HepG2 (cell line): ENCODE measurements around the gene ZNF528. TPM values are rescaled to one million over a fixed set of nuclear protein-coding genes. Genes with fewer than 3 reads are reported as not detected.

Source experiments
- ATAC-seq: fragments of 200-7000 bp; cut with Tn5 transposase; 3 replicates; pipeline ENCODE4 v1.9.1; 2020; ENCODE audit warnings: mild to moderate bottlenecking, moderate library complexity
- Bru-seq: library from RNA; stranded (reverse); fragments of 400-500 nt; gene quantifications from one replicate; lab custom pipeline; 2021; lab: Mats Ljungman, UMichigan
- BruChase-seq, 2 experiments: library from RNA; stranded (reverse); fragments of 400-500 nt; gene quantifications; one replicate each; lab custom pipeline; 2021; lab: Mats Ljungman, UMichigan
- BruUV-seq: library from RNA; stranded (reverse); fragments of 400-500 nt; replicated peaks from 2 replicates; lab custom pipeline; 2021; lab: Mats Ljungman, UMichigan
- CTCF ChIA-PET: fragments of 300-600 bp; formaldehyde crosslinking; extraction: SDS; loops from one replicate; lab custom pipeline; 2021; ENCODE audit warnings: low total read pairs, inconsistent platforms, low intra/inter-chr PET ratio; lab: Yijun Ruan, JAX
- POLR2A ChIA-PET: fragments of 350-600 bp; sonication (Branson Sonifier 250); formaldehyde crosslinking; loops from one replicate; lab custom pipeline; 2020; ENCODE audit warnings: antibody characterized with exemption, inconsistent platforms; lab: Yijun Ruan, JAX
- DNase-seq: peaks from one replicate; pipeline ENCODE4 v3.0.0-alpha.2; 2015; ENCODE audit warnings: low spot score
- FAIRE-seq: peaks from 3 replicates; lab custom pipeline; 2011; peaks lifted over from hg19 to GRCh38; lab: Jason Lieb, UNC
- H2AFZ ChIP-seq: one replicate; pipeline ENCODE4 v1.6.1; 2011; ENCODE audit warnings: low read length, inconsistent platforms
- H3K27ac ChIP-seq: fragments of 300-600 bp; 3 replicates; pipeline ENCODE4 v1.8.0; 2011; ENCODE audit warnings: mixed run types, mild to moderate bottlenecking, mixed read lengths, low read length, inconsistent platforms; ENCODE audit not compliant: insufficient read depth; ENCODE audit errors: extremely low read length
- H3K27me3 ChIP-seq, 2 experiments: fragments of 200-600 bp in 1 of 2; 2 replicates in 1 of 2; 3 replicates in 1 of 2; pipeline versions ENCODE4 v1.6.0 to v1.8.0; 2011; ENCODE audit warnings: low read length in 2 of 2, mild to moderate bottlenecking in 2 of 2, moderate library complexity in 2 of 2, inconsistent platforms in 1 of 2; ENCODE audit not compliant: insufficient read depth in 2 of 2, control insufficient read depth in 1 of 2
- H3K36me3 ChIP-seq, 2 experiments: fragments of 200-600 bp in 1 of 2; replicated peaks in 1 of 2; 2 replicates in 1 of 2; 3 replicates in 1 of 2; pipeline versions ENCODE4 v1.5.1 to v1.8.0; 2011; ENCODE audit warnings: low read length in 2 of 2, inconsistent platforms in 1 of 2; ENCODE audit not compliant: insufficient read depth in 2 of 2, control insufficient read depth in 1 of 2
- H3K4me1 ChIP-seq: 2 replicates; pipeline ENCODE4 v1.5.1; 2012; ENCODE audit warnings: low read length, inconsistent platforms; ENCODE audit not compliant: insufficient read depth
- H3K4me2 ChIP-seq: 2 replicates; pipeline ENCODE4 v1.6.0; 2011; ENCODE audit warnings: low read depth, low read length, inconsistent platforms
- H3K4me3 ChIP-seq, 3 experiments: fragments of 200-600 bp in 1 of 3; sonication (generic), shearing (Covaris generic) in 1 of 3; replicated peaks in 1 of 3; 2 replicates each; pipeline ENCODE4 v1.5.1; 2011 to 2016; ENCODE audit warnings: low read length in 3 of 3, inconsistent platforms in 2 of 3, low read depth in 2 of 3, mild to moderate bottlenecking in 2 of 3, control low read depth in 1 of 3, mixed read lengths in 1 of 3; ENCODE audit not compliant: insufficient read depth in 1 of 3
- H3K79me2 ChIP-seq: one replicate; pipeline ENCODE4 v1.6.1; 2011; ENCODE audit warnings: low read length, inconsistent platforms; ENCODE audit not compliant: insufficient read depth
- H3K9ac ChIP-seq: 2 replicates; pipeline ENCODE4 v1.6.0; 2011; ENCODE audit warnings: mild to moderate bottlenecking, low read depth, low read length, inconsistent platforms; ENCODE audit not compliant: insufficient read depth
- H3K9me3 ChIP-seq: 2 replicates; pipeline ENCODE4 v1.5.1; 2012; ENCODE audit warnings: mild to moderate bottlenecking, low read length
- H4K20me1 ChIP-seq: 2 replicates; pipeline ENCODE4 v1.6.0; 2011; ENCODE audit warnings: inconsistent platforms, mild to moderate bottlenecking, low read length, moderate library complexity; ENCODE audit not compliant: insufficient read depth
- ELF4 ChIP-seq: sonication (generic); formaldehyde crosslinking; IDR thresholded peaks from 2 replicates; pipeline ENCODE4 v1.5.0; 2020; ENCODE audit warnings: missing genetic modification reagents, mild to moderate bottlenecking, moderate library complexity, borderline replicate concordance
- GATAD1 ChIP-seq: IDR thresholded peaks from 2 replicates; pipeline ENCODE4 v1.6.1; 2016; ENCODE audit warnings: missing genetic modification reagents, missing compliant biosample characterization
- ISX ChIP-seq: sonication (generic); formaldehyde crosslinking; conservative IDR thresholded peaks from 2 replicates; pipeline ENCODE4 v1.5.0; 2020; ENCODE audit warnings: missing genetic modification reagents
- MAFK ChIP-seq, 2 experiments: IDR thresholded peaks in 1 of 2; conservative IDR thresholded peaks in 1 of 2; 2 replicates each; pipeline ENCODE4 v1.6.1; 2011; ENCODE audit warnings: improper control_type of control experiment in 2 of 2, low read length in 2 of 2
- MED1 ChIP-seq: sonication (generic); formaldehyde crosslinking; IDR thresholded peaks from 2 replicates; pipeline ENCODE4 v1.4.0; 2020; ENCODE audit warnings: missing genetic modification reagents
- MXD4 ChIP-seq: IDR thresholded peaks from 2 replicates; pipeline ENCODE4 v1.6.1; 2016; ENCODE audit warnings: mild to moderate bottlenecking, missing biosample characterization, missing genetic modification reagents
- ZNF337 ChIP-seq: sonication (generic); formaldehyde crosslinking; IDR thresholded peaks from 2 replicates; pipeline ENCODE4 v1.5.1; 2020; ENCODE audit warnings: missing genetic modification reagents, low read depth, mild to moderate bottlenecking, borderline replicate concordance
- ZNF343 ChIP-seq: sonication (generic); formaldehyde crosslinking; IDR thresholded peaks from 2 replicates; pipeline ENCODE4 v1.4.0; 2020; ENCODE audit warnings: mild to moderate bottlenecking, missing genetic modification reagents
- WGBS: methylation state at CpG from one replicate; pipeline ENCODE4 v1.1.6; 2017; ENCODE audit warnings: low lambda C conversion rate; 5-methylcytosine and 5-hydroxymethylcytosine counted together
- in situ Hi-C: cut with HindIII; loops from 2 replicates; pipeline ENCODE4 v1.10.0; 2017; ENCODE audit warnings: low pct_unique_long_range_greater_than_20kb; ENCODE audit not compliant: extremely low pct_ligation_motif_present
- intact Hi-C: fragments of 100-400 bp; cut with micrococcal nuclease; formaldehyde crosslinking; loops from one replicate; pipeline ENCODE4 v1.10.0; 2022; ENCODE audit not compliant: unreplicated experiment
- long read RNA-seq, 2 experiments: library from RNA in 1 of 2; library from polyadenylated mRNA in 1 of 2; stranded (forward) in 1 of 2; unstranded in 1 of 2; transcript quantifications; one replicate each; pipeline ENCODE4 v2.0.0, GENCODE V29; 2019 to 2022
- polyA minus RNA-seq, 3 experiments: library from RNA; depleted of rRNA, polyadenylated mRNA; stranded (reverse); fragments of >200 nt; gene quantifications; 2 replicates each; pipeline ENCODE4 v1.2.3, GENCODE V29; 2011; ENCODE audit warnings: low replicate concordance in 1 of 3
- polyA plus RNA-seq, 8 experiments: library from polyadenylated mRNA; depleted of rRNA in 3 of 8; stranded (reverse) in 7 of 8; unstranded in 1 of 8; fragments of >200 nt; fragmentation: Illumina TruSeq in 4 of 8; extraction: Trizol in 4 of 8; gene quantifications; 2 replicates each; pipeline versions ENCODE4 v1.2.1 to v1.2.3, GENCODE V29; 2011 to 2016; ENCODE audit warnings: low read depth in 4 of 8, missing spikeins in 1 of 8, mixed read lengths in 1 of 8; ENCODE audit not compliant: insufficient read depth in 1 of 8
- total RNA-seq, 5 experiments: library from RNA; depleted of rRNA; stranded (reverse); fragments of >200 nt; fragmentation: Illumina TruSeq; extraction: Trizol; gene quantifications; 2 replicates each; pipeline ENCODE4 v1.2.3, GENCODE V29; 2016; ENCODE audit warnings: low read depth in 1 of 5
- TF ChIP-seq, protein P1 (sequence below): sonication (generic); formaldehyde crosslinking; IDR thresholded peaks from 2 replicates; pipeline ENCODE4 v1.4.0; 2020; ENCODE audit warnings: missing genetic modification reagents

Gene ZNF528
- total RNA-seq (2016; rRNA removed; fragmentation: Illumina TruSeq; extraction: Trizol): 9.2 and 10.0 TPM in 2 replicates
- total RNA-seq (2016; cell fraction: cytosol; rRNA removed; fragmentation: Illumina TruSeq; extraction: Trizol; ENCODE audit: low read depth): 2.0 and 2.2 TPM in 2 replicates
- 6.4 and 11.8 TPM in 2 replicates for total RNA-seq (2016; cell fraction: insoluble cytoplasmic fraction; rRNA removed; fragmentation: Illumina TruSeq; extraction: Trizol)
- 4.6 and 5.3 TPM in 2 replicates for total RNA-seq (2016; cell fraction: membrane; rRNA removed; fragmentation: Illumina TruSeq; extraction: Trizol)
- total RNA-seq (2016; cell fraction: nucleus; rRNA removed; fragmentation: Illumina TruSeq; extraction: Trizol): 17.6 and 20.8 TPM in 2 replicates
- polyA plus RNA-seq (2011; rRNA removed): 4.1 and 6.2 TPM in 2 replicates
- 1.0 and 2.3 TPM in 2 replicates for polyA plus RNA-seq (2011; cell fraction: cytosol; rRNA removed)
- polyA plus RNA-seq (2011; cell fraction: nucleus; rRNA removed): 7.8 and 14.1 TPM in 2 replicates
- 2.9 and 6.4 TPM in 2 replicates for polyA plus RNA-seq (2012)
- 1.7 and 2.6 TPM in 2 replicates for polyA plus RNA-seq (2016; cell fraction: cytosol; fragmentation: Illumina TruSeq; extraction: Trizol; ENCODE audit: low read depth)
- polyA plus RNA-seq (2016; cell fraction: insoluble cytoplasmic fraction; fragmentation: Illumina TruSeq; extraction: Trizol; ENCODE audit: low read depth): 5.2 and 8.8 TPM in 2 replicates
- polyA plus RNA-seq (2016; cell fraction: membrane; fragmentation: Illumina TruSeq; extraction: Trizol; ENCODE audit: low read depth): 3.5 and 3.7 TPM in 2 replicates
- polyA plus RNA-seq (2016; cell fraction: nucleus; fragmentation: Illumina TruSeq; extraction: Trizol; ENCODE audit: insufficient read depth, low read depth): 15.2 and 19.4 TPM in 2 replicates
- 3.3 TPM in 1 of 2 replicates, not detected in the other for polyA minus RNA-seq (2011; rRNA and poly(A)+ RNA removed; ENCODE audit: low replicate concordance)
- polyA minus RNA-seq (2011; cell fraction: cytosol; rRNA and poly(A)+ RNA removed): 0.88 and 2.7 TPM in 2 replicates
- 15.1 and 23.5 TPM in 2 replicates for polyA minus RNA-seq (2011; cell fraction: nucleus; rRNA and poly(A)+ RNA removed)
- Bru-seq, nascent RNA: percentile 67 among the genes with signal in this experiment
- percentile 68 among the genes with signal in this experiment for BruChase-seq, experiment 1, labeled RNA remaining after a 6-hour chase
- percentile 72 among the genes with signal in this experiment for BruChase-seq, experiment 2, labeled RNA remaining after a 2-hour chase
- long read RNA-seq, experiment 1: 0 reads
- long read RNA-seq, experiment 2, full-length matches to known transcripts: 3 of 8 reads
- long read RNA-seq, experiment 2, partial matches to known transcripts: 0 of 8 reads
- long read RNA-seq, experiment 2, other reads (novel, unspliced or antisense): 5 of 8 reads

DNA sequence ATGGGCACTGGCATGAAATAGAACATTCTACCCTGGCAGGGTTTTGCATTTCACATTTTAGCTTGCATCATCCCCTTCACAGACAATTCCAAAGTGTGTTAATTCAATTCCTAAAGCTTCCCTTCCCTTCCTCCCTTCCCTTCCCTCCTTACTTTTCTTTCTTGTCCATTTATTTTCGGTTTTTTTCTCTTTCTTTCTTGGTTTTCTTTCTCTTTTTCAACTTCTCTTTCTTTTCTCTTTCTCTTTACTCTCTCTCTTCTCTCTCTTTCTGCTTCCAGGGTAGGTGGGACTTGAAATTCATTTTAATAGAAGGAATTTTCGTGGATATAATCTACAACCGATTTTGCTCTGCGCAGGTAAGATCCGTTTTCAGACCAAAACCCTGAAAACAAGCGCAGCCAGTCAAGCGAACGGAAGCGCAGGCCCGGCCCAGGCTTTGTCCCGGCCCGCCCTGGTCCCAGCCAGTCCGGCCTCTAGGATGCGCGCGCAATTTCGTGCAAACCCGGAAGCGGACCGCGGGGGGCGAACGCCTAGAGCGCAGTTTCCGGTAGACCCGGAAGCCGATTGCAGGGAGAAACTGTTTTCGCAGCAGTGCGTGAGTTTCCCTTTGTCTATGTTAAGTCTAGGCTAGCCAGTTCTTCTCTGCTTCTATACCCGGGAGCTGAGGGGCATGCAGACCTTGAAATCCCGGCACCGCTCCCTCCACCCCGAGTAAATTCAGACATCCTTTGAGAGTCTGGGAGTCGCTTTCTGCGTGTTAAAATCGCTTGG lies at the start of gene ZNF528:
TSS of gene ZNF528 (plus strand) at position 540 of the 771 bp plus-strand sequence. CDS start 4,165 bp downstream, outside the sequence.
- intact Hi-C loops (no loop called here), in situ Hi-C loops (no loop called here)
- Histone ChIP-seq H3K79me2 (no peaks in the 10 kb centered on the region), H3K9ac (peak within 1 kb of the TSS; percentile 89), H3K27ac (peak within 1 kb of the TSS; percentile 56), H3K4me3 (peak within 1 kb of the TSS; percentile 87 to 89 (median 89)), H3K27me3 (no peaks in the 10 kb centered on the region; a peak in 1 of 5 replicates), H3K36me3 (peaks cover 2 to 8% of the 10 kb centered on the region in 2 experiments; a peak in 3 of 5 replicates), H2AFZ (peak within 1 kb of the TSS; percentile 90), H3K4me2 (peak within 1 kb of the TSS; percentile 87), H3K4me1 (peaks cover 9% of the 10 kb centered on the region; the same call in 1 of the 2 replicates), H3K9me3 (peaks cover 65% of the 10 kb centered on the region), H4K20me1 (no peaks in the 10 kb centered on the region)
- FAIRE-seq (peak; percentile 49), DNase-seq (peak; percentile 89), ATAC-seq (peak; percentile 100)
- BruUV-seq: TSS peak; percentile 77
- ChIA-PET POLR2A (no interaction called here), CTCF (no interaction called here)
- WGBS: under 1% methylated on average over 30 of the region's 36 CpGs
- TF ChIP-seq MAFK (conservative IDR thresholded peaks at IDR 0.05 in 1 of 2, IDR thresholded peaks at IDR 0.05 in 1 of 2; ENCODE audit: low read length in 2 of 2): peak in 1 of 2 experiments; percentile 28; a peak in 1 of 4 replicates
- TF ChIP-seq ISX (CRISPR knock-in tag): 0 out of 2 replicates have a peak, but pooled peaks have one; percentile 39
- TF ChIP-seq GATAD1 (CRISPR knock-in tag): peak; percentile 79
- 0 out of 2 replicates have a peak, but pooled peaks have one; percentile 40 for TF ChIP-seq ZNF343
- TF ChIP-seq MED1 (CRISPR knock-in tag): peak; percentile 32; the same call in 1 of the 2 replicates
- TF ChIP-seq ZNF337 (CRISPR knock-in tag): 0 out of 2 replicates have a peak, but pooled peaks have one; percentile 57
- TF ChIP-seq, protein P1, sequence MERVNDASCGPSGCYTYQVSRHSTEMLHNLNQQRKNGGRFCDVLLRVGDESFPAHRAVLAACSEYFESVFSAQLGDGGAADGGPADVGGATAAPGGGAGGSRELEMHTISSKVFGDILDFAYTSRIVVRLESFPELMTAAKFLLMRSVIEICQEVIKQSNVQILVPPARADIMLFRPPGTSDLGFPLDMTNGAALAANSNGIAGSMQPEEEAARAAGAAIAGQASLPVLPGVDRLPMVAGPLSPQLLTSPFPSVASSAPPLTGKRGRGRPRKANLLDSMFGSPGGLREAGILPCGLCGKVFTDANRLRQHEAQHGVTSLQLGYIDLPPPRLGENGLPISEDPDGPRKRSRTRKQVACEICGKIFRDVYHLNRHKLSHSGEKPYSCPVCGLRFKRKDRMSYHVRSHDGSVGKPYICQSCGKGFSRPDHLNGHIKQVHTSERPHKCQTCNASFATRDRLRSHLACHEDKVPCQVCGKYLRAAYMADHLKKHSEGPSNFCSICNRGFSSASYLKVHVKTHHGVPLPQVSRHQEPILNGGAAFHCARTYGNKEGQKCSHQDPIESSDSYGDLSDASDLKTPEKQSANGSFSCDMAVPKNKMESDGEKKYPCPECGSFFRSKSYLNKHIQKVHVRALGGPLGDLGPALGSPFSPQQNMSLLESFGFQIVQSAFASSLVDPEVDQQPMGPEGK: no peak
- TF ChIP-seq MXD4 (CRISPR knock-in tag): peak; percentile 44; the same call in 1 of the 2 replicates
- peak; percentile 95 for TF ChIP-seq ELF4 (CRISPR knock-in tag)
